Measurements from ENCODE around the gene AVPR1B. TPM values are rescaled to one million over a fixed set of nuclear protein-coding genes. Genes with fewer than 3 reads are reported as not detected.

The AVPR1B gene
- total RNA-seq, 4 donors from 2014 or later = not detected

DNA sequence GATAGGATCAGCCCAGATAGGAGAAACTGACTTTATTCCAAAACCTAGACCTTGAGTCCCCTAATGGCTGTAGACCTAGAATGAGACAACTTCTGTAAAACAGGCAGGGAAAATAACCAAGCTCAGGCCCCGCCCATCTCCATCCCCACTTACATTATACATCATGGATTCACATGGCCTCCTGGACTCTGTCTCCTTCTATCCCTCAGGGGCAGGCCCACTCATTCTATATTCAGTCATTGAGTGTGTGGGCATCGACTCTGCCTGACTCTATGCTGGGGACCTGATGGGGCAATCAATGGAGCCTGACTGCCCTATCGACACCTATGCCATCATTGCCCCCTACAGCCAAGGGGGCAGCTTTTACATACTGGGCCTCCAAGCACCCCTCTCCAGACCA, 6.4 kb downstream of the AVPR1B start:
- WGBS, 2 donors = 83 to 94% methylated on average over 3 of the region's 3 CpGs
- TF ChIP-seq POLR2A (IDR thresholded peaks at IDR 0.05) = no peak
- TF ChIP-seq, protein P1, sequence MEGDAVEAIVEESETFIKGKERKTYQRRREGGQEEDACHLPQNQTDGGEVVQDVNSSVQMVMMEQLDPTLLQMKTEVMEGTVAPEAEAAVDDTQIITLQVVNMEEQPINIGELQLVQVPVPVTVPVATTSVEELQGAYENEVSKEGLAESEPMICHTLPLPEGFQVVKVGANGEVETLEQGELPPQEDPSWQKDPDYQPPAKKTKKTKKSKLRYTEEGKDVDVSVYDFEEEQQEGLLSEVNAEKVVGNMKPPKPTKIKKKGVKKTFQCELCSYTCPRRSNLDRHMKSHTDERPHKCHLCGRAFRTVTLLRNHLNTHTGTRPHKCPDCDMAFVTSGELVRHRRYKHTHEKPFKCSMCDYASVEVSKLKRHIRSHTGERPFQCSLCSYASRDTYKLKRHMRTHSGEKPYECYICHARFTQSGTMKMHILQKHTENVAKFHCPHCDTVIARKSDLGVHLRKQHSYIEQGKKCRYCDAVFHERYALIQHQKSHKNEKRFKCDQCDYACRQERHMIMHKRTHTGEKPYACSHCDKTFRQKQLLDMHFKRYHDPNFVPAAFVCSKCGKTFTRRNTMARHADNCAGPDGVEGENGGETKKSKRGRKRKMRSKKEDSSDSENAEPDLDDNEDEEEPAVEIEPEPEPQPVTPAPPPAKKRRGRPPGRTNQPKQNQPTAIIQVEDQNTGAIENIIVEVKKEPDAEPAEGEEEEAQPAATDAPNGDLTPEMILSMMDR (IDR thresholded peaks at IDR 0.05) = no peak
- DNase-seq (ENCODE audit: low spot score in 2 of 2) = no peak
- H3K4me3 ChIP-seq (ENCODE audit: low read depth, poor library complexity, severe bottlenecking) = no peak overlapping the region
- intact Hi-C loops (cut with DNase I; ENCODE audit: low total_unique reads) = loop anchor here (5.0 kb wide), 2 partner anchors 129 to 189 kb away; no protein-coding TSS in a partner anchor

DNA sequence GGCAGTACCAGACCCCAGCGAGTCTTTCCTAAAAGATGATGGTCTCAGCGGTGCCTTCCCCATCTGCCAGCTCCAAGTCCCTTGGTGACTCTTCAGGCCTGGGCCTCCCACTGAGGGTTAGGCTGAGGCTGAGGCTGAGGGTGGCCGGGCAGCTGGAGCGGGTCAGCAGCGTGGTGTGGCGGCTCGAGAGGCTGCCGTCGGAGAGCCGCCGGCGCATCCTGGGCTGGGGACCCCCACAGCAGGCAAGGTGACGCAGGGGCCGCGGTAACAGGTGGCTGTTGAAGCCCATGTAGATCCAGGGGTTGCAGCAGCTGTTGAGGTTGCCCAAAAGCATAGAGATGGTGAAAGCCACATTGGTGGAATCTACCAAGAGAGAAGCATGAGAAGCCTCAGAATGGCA, 7.0 kb downstream of the AVPR1B start:
- no peak for DNase-seq (ENCODE audit: low spot score in 2 of 2)
- no peak for TF ChIP-seq POLR2A (IDR thresholded peaks at IDR 0.05)
- TF ChIP-seq, protein P1 (IDR thresholded peaks at IDR 0.05) = no peak

DNA sequence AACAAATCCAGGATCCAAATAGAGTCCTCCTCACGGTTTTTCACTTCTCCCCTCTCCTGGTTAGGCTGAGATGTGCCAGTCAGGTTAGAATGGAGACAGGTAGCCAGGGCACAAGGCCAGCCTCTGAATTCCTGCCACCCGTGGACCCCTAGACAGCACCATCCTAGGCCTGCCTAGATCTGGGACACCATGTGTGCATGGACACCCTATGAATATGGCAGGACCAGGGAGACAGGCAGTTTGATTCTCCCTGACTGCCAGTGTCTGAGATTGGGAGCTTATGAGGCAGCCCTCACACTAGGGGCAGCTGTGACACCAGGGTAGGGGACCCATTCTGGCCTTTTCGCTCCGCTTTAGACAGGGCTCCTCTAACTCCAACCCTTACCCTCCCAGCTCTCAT, 7.5 kb downstream of the AVPR1B start:
- TF ChIP-seq, protein P1 (IDR thresholded peaks at IDR 0.05) = no peak
- no peak for TF ChIP-seq POLR2A (IDR thresholded peaks at IDR 0.05)

More for the DNA sequence above, 7.0 kb downstream of the AVPR1B start:
- 94 to 97% methylated on average over 15 of the region's 15 CpGs for WGBS, 2 donors
- intact Hi-C loops (cut with DNase I; ENCODE audit: low total_unique reads) = loop anchor here (5.0 kb wide), 2 partner anchors 128 to 188 kb away; no protein-coding TSS in a partner anchor
- no peak overlapping the region for H3K4me3 ChIP-seq (ENCODE audit: low read depth, poor library complexity, severe bottlenecking)

DNA sequence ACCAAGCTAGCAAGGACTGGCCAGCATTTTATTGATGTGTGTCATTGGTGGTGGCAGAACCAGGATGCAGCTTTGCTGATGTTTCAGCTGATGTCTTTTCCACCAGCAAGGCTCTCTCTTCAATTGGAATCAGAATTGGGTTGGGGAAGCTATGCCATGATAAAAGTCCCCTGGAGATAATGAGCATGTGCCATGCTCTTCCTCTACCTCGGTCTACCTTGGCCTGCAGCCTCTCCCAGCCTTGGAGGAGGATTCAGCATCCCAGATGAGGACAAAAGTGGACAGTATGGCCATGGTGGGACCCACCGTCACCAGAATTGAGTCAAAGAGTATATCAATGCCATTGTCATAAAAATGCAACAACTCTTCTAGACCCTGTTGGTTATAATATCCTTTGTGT, 8.6 kb downstream of the AVPR1B start:
- TF ChIP-seq, protein P1 (IDR thresholded peaks at IDR 0.05) = no peak
- TF ChIP-seq POLR2A (IDR thresholded peaks at IDR 0.05) = no peak
- DNase-seq (ENCODE audit: low spot score in 2 of 2) = no peak
- no peak overlapping the region for H3K4me3 ChIP-seq (ENCODE audit: low read depth, poor library complexity, severe bottlenecking)
- intact Hi-C loops (cut with DNase I; ENCODE audit: low total_unique reads) = no loop called here
- WGBS, 2 donors = 93 to 94% methylated on average over 2 of the region's 2 CpGs

More for the DNA sequence above, 7.5 kb downstream of the AVPR1B start:
- intact Hi-C loops (cut with DNase I; ENCODE audit: low total_unique reads) = loop anchor here (5.0 kb wide), 2 partner anchors 127 to 187 kb away; no protein-coding TSS in a partner anchor
- no peak overlapping the region for H3K4me3 ChIP-seq (ENCODE audit: low read depth, poor library complexity, severe bottlenecking)
- 82 to 87% methylated on average over 4 of the region's 4 CpGs for WGBS, 2 donors
- DNase-seq (ENCODE audit: low spot score in 2 of 2) = no peak

DNA sequence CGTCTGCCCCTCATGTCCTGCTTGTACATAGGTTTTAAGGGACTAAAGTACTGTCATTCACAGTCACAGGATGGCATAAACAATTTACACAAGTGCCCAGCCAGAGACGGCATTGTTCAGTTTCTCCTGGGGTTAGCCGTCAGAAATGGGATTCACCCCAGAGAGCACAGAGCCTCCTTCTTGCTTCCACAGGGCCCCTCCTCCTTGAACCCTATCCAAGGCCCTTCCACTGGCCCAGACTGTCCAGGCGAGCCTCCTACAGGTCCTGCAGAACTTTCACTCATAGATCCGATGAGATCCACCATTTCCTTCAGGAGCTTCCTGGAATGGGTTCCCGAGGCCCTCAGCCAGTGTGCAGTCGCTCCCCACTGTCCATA, 10.0 kb downstream of the AVPR1B start:
- DNase-seq (ENCODE audit: low spot score in 2 of 2) = no peak
- TF ChIP-seq, protein P1 (IDR thresholded peaks at IDR 0.05) = no peak
- TF ChIP-seq POLR2A (IDR thresholded peaks at IDR 0.05) = no peak
- no peak overlapping the region for H3K4me3 ChIP-seq (ENCODE audit: low read depth, poor library complexity, severe bottlenecking)
- intact Hi-C loops (cut with DNase I; ENCODE audit: low total_unique reads) = no loop called here
- WGBS, 2 donors = 62 to 77% methylated on average over 7 of the region's 7 CpGs

All from lower leg skin (tissue), 4 donors.